PC-3 (cell line): ENCODE measurements around the gene DYNC1I1. TPM values are rescaled to one million over a fixed set of nuclear protein-coding genes. Genes with fewer than 3 reads are reported as not detected.

ENCODE experiments used
- ATAC-seq: fragments of 200-7000 bp; cut with Tn5 transposase; 2 replicates; pipeline ENCODE4 v1.9.1; 2020; ENCODE audit warnings: mild to moderate bottlenecking, moderate library complexity
- BruUV-seq: library from RNA; stranded (reverse); fragments of 400-500 nt; replicated peaks from 2 replicates; lab custom pipeline; 2021; lab: Mats Ljungman, UMichigan
- CTCF ChIA-PET: fragments of 300-600 bp; sonication (Branson Sonifier 250); formaldehyde crosslinking; loops from one replicate; lab custom pipeline; 2022; ENCODE audit warnings: antibody characterized with exemption; lab: Charles Lee
- POLR2A ChIA-PET: fragments of 300-600 bp; sonication (Branson Sonifier 250); formaldehyde crosslinking; loops from one replicate; lab custom pipeline; 2022; ENCODE audit warnings: antibody characterized with exemption; ENCODE audit not compliant: unreplicated experiment; lab: Charles Lee
- DNase-seq: peaks from one replicate; pipeline ENCODE4 v3.0.0-alpha.2; 2015
- H2AFZ ChIP-seq: fragments of 300-600 bp; sonication (generic); 2 replicates; pipeline ENCODE4 v1.6.0; 2016; ENCODE audit warnings: antibody characterized with exemption, low read length
- H3F3A ChIP-seq: fragments of 300-600 bp; sonication (generic); one replicate; pipeline ENCODE4 v1.6.0; 2017; ENCODE audit warnings: antibody characterized with exemption, low read length, control low read depth, mild to moderate bottlenecking; ENCODE audit not compliant: unreplicated experiment
- H3K27ac ChIP-seq: fragments of 300-600 bp; sonication (generic); 2 replicates; pipeline ENCODE4 v1.5.1; 2016; ENCODE audit warnings: mild to moderate bottlenecking, low read length
- H3K27me3 ChIP-seq: fragments of 300-600 bp; sonication (generic); 2 replicates; pipeline ENCODE4 v1.6.1; 2016; ENCODE audit warnings: low read length, mixed read lengths
- H3K36me3 ChIP-seq: fragments of 300-600 bp; sonication (generic); 2 replicates; pipeline ENCODE4 v1.6.1; 2016; ENCODE audit warnings: low read depth, mixed run types, low read length, mixed read lengths
- H3K4me1 ChIP-seq: fragments of 300-600 bp; sonication (generic); 2 replicates; pipeline ENCODE4 v1.5.1; 2016; ENCODE audit warnings: low read length; ENCODE audit not compliant: insufficient read depth
- H3K4me2 ChIP-seq: fragments of 300-600 bp; sonication (generic); 2 replicates; pipeline ENCODE4 v1.6.0; 2016; ENCODE audit warnings: low read length
- H3K4me3 ChIP-seq: fragments of 300-600 bp; sonication (generic); 2 replicates; pipeline ENCODE4 v1.5.1; 2016; ENCODE audit warnings: mild to moderate bottlenecking, low read length, mixed read lengths
- H3K79me2 ChIP-seq: fragments of 300-600 bp; sonication (generic); 2 replicates; pipeline ENCODE4 v1.6.1; 2017; ENCODE audit warnings: low read length, mixed read lengths
- H3K9ac ChIP-seq: fragments of 300-600 bp; sonication (generic); 2 replicates; pipeline ENCODE4 v1.6.0; 2016; ENCODE audit warnings: mild to moderate bottlenecking, low read length
- H3K9me2 ChIP-seq: fragments of 300-600 bp; sonication (generic); replicated peaks from 2 replicates; pipeline ENCODE4 v1.6.1; 2016; ENCODE audit warnings: mixed run types, low read length, mixed read lengths
- H3K9me3 ChIP-seq: fragments of 300-600 bp; sonication (generic); 2 replicates; pipeline ENCODE4 v1.6.1; 2016; ENCODE audit warnings: low read length, mixed read lengths
- H4K20me1 ChIP-seq: fragments of 300-600 bp; sonication (generic); 2 replicates; pipeline ENCODE4 v1.6.1; 2016; ENCODE audit warnings: low read length, mixed read lengths
- EZH2 ChIP-seq: fragments of 300-600 bp; sonication (generic); IDR thresholded peaks from one replicate; pipeline ENCODE4 v1.6.1; 2017; ENCODE audit warnings: antibody characterized with exemption, mild to moderate bottlenecking, low read length; ENCODE audit not compliant: unreplicated experiment
- EZH2phosphoT487 ChIP-seq: fragments of 300-600 bp; sonication (generic); IDR thresholded peaks from 2 replicates; pipeline ENCODE4 v1.6.1; 2018; ENCODE audit warnings: mild to moderate bottlenecking, antibody characterized with exemption, low read length, borderline replicate concordance
- intact Hi-C: fragments of 100-400 bp; cut with micrococcal nuclease; formaldehyde crosslinking; loops from 2 replicates; pipeline ENCODE4 v1.9.0; 2023
- total RNA-seq: library from RNA; depleted of rRNA; stranded (reverse); fragments of >200 nt; gene quantifications from 2 replicates; pipeline ENCODE4 v1.2.3, GENCODE V29; 2014
- TF ChIP-seq, protein P1 (sequence below): fragments of 300-600 bp; sonication (generic); conservative IDR thresholded peaks from 2 replicates; pipeline ENCODE4 v1.5.1; 2017; ENCODE audit warnings: antibody characterized with exemption, low read depth, mild to moderate bottlenecking, low read length

The DYNC1I1 gene
- total RNA-seq, 1 experiment from 2014 or later = 2.4 TPM

GRCh38 chr7:96026611-96027010 is 254.3 kb downstream of the DYNC1I1 start:
- Histone ChIP-seq H2AFZ (no peak overlapping the region), H3K9ac (no peak overlapping the region), H3K4me3 (no peak overlapping the region), H3K79me2 (no peaks in the 10 kb centered on the region), H3K9me2 (no peaks in the 10 kb centered on the region), H3K27me3 (no peaks in the 10 kb centered on the region), H3F3A (no peaks in the 10 kb centered on the region), H3K36me3 (no peaks in the 10 kb centered on the region), H3K9me3 (no peaks in the 10 kb centered on the region), H3K4me1 (no peaks in the 10 kb centered on the region; the same call in 1 of the 2 replicates), H4K20me1 (no peaks in the 10 kb centered on the region), H3K4me2 (no peak overlapping the region), H3K27ac (no peak overlapping the region)
- ChIA-PET CTCF (no interaction called here), POLR2A (no interaction called here)
- DNase-seq = peak; percentile 26
- intact Hi-C loops = no loop called here
- no peak for TF ChIP-seq EZH2phosphoT487
- no peak for TF ChIP-seq EZH2
- TF ChIP-seq, protein P1, sequence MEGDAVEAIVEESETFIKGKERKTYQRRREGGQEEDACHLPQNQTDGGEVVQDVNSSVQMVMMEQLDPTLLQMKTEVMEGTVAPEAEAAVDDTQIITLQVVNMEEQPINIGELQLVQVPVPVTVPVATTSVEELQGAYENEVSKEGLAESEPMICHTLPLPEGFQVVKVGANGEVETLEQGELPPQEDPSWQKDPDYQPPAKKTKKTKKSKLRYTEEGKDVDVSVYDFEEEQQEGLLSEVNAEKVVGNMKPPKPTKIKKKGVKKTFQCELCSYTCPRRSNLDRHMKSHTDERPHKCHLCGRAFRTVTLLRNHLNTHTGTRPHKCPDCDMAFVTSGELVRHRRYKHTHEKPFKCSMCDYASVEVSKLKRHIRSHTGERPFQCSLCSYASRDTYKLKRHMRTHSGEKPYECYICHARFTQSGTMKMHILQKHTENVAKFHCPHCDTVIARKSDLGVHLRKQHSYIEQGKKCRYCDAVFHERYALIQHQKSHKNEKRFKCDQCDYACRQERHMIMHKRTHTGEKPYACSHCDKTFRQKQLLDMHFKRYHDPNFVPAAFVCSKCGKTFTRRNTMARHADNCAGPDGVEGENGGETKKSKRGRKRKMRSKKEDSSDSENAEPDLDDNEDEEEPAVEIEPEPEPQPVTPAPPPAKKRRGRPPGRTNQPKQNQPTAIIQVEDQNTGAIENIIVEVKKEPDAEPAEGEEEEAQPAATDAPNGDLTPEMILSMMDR = no peak
- BruUV-seq = no TSS peak
- no peak for ATAC-seq

GRCh38 chr7:96028729-96029128 is 256.4 kb downstream of the DYNC1I1 start:
- POLR2A ChIA-PET = no interaction called here
- TF ChIP-seq, protein P1 = no peak
- TF ChIP-seq EZH2 (no peak), EZH2phosphoT487 (no peak)
- Histone ChIP-seq H3K9me2 (no peaks in the 10 kb centered on the region), H3K27ac (no peak overlapping the region), H3K27me3 (no peaks in the 10 kb centered on the region), H3K9me3 (no peaks in the 10 kb centered on the region), H3K4me2 (no peak overlapping the region), H3K79me2 (no peaks in the 10 kb centered on the region), H4K20me1 (no peaks in the 10 kb centered on the region), H3K4me3 (no peak overlapping the region), H3K36me3 (no peaks in the 10 kb centered on the region), H3K4me1 (no peaks in the 10 kb centered on the region), H3F3A (no peaks in the 10 kb centered on the region), H2AFZ (no peak overlapping the region), H3K9ac (no peak overlapping the region)
- ATAC-seq (no peak), DNase-seq (no peak)
- intact Hi-C loops = no loop called here
- no TSS peak for BruUV-seq
- CTCF ChIA-PET = no interaction called here

DNA sequence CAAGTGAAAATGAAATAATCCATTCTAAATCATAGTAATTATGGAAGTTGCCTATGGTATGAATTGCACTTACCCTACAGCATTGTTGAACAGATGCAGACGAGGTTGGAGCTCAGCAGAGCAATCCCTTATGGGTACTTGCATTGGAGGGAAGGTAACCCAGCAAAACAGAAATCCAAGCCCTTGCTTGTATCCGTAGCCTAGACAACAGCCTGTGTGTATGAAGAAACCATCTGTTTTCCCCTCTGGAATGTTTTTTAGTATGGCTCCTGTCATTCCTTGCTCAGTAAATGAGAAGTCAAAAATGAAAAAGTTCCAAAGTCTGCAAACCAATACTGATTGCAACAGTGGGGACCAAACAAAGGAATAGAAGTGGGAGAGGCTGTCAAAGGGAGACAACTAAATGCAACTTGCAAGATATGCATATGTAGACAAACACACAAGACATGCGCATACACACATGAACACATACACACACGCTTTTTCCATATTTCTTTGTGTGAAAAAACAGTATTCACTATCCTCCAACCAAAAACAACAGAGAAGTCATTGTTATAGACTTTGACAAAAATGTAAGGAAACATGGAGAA is 260.8 kb downstream of the DYNC1I1 start:
- no TSS peak for BruUV-seq
- no peaks in the 10 kb centered on the region for H3K27me3 ChIP-seq
- no peak overlapping the region for H2AFZ ChIP-seq
- DNase-seq (no peak), ATAC-seq (no peak)
- no peaks in the 10 kb centered on the region for H3F3A ChIP-seq
- H3K27ac ChIP-seq = no peak overlapping the region
- no peak overlapping the region for H3K4me3 ChIP-seq
- ChIA-PET POLR2A (no interaction called here), CTCF (no interaction called here)
- H3K79me2 ChIP-seq = no peaks in the 10 kb centered on the region
- H3K4me1 ChIP-seq = no peaks in the 10 kb centered on the region
- intact Hi-C loops = no loop called here
- no peaks in the 10 kb centered on the region for H3K9me3 ChIP-seq
- H3K9me2 ChIP-seq = no peaks in the 10 kb centered on the region
- TF ChIP-seq EZH2phosphoT487 (no peak), EZH2 (no peak)
- TF ChIP-seq, protein P1 = no peak
- H3K4me2 ChIP-seq = no peak overlapping the region
- H3K9ac ChIP-seq = no peak overlapping the region
- H4K20me1 ChIP-seq = no peaks in the 10 kb centered on the region
- H3K36me3 ChIP-seq = no peaks in the 10 kb centered on the region
